ENCODE results near the gene ANGPTL2.
"Not testable (repeated sequence)": the region's sequence is repeated elsewhere in the genome, so short reads cannot be mapped to it uniquely, and the experiment has no call there.

ANGPTL2 gene

DNA sequence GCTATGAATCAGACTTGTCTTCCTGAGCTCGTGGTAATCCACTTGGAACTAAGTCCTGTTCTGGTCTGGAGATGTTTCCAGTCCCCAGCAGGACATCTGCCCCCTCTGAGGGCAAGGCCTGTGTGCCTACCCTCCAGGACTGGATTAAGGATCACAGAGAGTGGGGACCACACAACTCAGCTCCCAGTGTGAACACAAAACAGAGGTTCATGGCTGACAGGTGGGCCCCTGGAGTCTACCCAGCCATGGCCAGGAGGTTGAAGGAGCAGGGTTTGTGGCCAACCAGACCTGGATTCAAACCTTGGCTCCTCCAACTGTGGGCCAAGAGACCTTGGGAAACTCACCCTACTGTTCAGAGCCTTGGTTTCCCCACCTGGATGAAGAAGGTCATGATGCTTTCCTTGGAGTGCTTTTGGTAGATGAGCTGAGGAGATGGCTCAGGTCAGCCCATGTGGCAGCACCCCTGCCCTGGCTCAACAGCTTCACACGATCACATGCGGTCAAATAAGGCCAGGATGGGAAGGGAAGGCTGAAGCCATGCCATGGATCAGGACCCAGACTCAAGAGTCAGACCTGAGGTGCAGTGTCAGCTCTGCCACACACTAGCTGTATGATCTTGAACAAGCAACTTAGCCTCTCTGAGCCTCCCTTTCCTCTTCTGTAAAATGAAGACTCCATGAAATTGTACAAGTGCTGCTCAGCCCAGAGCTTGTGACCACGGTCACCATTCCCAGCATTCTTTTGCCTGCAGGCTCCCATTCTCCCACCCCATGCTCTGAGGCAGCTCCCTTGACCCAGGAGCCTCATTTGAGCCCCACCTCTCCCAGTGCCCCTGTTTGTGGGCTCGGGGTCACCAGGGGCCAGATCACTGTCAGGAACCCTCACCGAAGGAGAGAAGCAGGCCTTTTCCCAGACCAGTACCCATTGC, 27.3 kb upstream of the ANGPTL2 start:
- no peak overlapping the region for H3K27ac ChIP-seq
- TF ChIP-seq, protein P1, sequence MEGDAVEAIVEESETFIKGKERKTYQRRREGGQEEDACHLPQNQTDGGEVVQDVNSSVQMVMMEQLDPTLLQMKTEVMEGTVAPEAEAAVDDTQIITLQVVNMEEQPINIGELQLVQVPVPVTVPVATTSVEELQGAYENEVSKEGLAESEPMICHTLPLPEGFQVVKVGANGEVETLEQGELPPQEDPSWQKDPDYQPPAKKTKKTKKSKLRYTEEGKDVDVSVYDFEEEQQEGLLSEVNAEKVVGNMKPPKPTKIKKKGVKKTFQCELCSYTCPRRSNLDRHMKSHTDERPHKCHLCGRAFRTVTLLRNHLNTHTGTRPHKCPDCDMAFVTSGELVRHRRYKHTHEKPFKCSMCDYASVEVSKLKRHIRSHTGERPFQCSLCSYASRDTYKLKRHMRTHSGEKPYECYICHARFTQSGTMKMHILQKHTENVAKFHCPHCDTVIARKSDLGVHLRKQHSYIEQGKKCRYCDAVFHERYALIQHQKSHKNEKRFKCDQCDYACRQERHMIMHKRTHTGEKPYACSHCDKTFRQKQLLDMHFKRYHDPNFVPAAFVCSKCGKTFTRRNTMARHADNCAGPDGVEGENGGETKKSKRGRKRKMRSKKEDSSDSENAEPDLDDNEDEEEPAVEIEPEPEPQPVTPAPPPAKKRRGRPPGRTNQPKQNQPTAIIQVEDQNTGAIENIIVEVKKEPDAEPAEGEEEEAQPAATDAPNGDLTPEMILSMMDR (conservative IDR thresholded peaks at IDR 0.05) = no peak

DNA sequence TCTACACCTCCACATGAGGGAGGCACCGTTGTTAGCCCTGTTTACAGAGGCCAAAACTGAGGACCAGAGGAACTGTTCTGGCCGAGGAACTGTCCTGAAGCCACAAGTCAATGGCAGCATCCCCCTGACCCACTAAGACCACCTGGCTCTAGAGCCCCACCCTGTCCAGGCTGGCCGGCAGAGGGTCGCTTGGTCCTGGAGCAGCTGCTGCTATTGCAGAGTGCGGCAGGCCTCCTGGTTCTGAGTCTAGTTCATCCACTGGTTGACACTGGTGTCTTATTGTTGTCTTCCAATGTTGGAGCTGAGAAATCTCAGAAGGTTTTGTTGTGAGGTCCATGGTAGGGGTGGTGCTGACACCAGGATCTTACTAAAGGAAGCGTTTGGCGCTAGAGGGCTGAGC, 26.6 kb upstream of the ANGPTL2 start:
- TF ChIP-seq, protein P1 (conservative IDR thresholded peaks at IDR 0.05) = no peak
- no peak overlapping the region for H3K27ac ChIP-seq

DNA sequence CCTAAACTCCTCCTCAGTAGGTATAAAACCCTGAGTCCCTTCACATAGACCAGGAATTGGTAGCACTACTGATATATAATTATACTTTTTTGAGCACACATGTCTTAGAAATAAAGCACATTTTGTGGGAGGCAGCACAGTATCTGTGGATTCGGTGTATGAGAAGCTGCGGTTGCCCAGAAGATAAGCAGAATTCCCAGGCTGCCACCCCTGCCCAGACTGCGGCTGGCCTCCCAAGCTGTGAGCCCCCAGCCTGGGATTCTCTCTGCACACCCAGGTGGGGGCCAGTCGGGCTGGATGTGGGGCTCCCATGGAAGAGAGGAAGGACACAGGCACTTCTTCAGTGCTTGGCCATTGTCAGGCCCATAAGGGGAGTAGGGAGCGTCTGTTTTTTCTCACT, 25.6 kb upstream of the ANGPTL2 start:
- TF ChIP-seq, protein P1 (conservative IDR thresholded peaks at IDR 0.05) = no peak
- no peak overlapping the region for H3K27ac ChIP-seq

DNA sequence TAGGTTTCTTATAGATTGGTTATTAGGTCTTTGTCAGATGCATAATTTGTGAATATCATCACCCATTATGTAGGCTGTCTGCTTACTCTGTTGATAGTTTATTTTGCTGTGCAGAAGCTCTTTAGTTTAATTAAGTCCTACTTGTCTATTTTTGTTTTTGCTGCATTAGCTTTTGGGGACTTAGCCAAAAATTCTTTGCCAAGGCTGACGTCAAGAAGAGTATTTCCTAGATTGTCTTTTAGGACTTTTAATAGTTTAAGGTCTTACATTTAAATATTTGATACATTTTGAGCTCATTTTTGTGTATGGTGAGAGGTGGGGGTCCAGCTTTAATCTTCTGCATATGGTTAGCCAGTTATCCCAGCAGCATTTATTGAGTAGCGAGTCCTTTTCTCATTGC, 24.8 kb upstream of the ANGPTL2 start:
- H3K27ac ChIP-seq = no peak overlapping the region
- TF ChIP-seq, protein P1 (conservative IDR thresholded peaks at IDR 0.05) = no peak

DNA sequence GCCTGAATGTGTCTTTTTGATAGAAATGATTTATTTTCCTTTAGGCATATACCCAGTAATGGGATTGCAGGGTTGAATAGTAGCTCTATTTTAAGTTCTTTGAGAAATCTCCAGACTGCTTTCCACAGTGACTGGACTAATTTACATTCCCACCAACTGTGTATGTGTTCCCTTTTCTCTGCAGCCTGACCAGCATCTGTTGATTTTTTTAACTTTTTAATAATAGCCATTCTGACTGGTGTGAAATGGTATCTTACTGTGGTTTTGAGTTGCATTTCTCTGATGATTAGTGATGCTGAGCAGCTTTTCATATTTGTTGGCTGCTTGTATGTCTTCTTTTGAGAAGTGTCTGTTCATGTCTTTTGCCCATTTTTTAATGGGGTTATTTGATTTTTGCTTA, 24.4 kb upstream of the ANGPTL2 start:
- H3K27ac ChIP-seq = not testable (repeated sequence)

DNA sequence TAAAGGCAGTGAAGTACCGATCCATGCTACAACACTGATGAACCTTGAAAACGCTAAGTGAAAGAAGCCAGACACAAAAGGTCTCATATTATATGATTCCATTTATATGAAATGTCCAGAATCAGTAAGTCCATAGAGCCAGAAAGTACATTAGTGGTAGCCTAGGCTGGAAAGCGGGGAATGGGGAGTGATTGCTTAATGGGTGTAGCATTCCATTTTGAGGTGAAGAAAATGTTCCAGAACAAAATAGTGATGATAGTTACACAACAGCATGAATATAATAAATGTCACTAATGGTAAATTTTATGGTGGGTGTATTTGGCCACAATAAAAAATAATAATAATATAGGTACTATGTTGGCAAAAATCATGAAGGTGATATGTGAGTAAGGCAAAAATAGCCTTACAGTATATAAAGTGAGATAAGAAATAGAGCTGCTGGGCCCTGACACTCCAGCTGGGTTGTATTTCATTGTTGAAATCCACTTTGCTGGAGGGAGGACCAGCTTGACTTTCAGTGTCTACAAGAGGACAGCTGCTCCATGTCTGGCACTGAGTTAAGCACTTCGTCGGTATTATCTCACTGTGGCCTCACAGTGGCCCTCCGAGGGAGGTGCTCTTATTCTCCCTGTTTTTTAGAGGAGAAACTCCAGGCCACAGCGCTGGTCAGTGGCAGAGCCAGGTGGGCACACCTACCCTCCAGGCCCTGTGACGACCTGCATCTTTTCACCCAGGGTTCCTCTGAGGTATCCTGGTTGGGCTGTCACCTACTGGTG, 22.4 kb upstream of the ANGPTL2 start:
- H3K27ac ChIP-seq = no peak overlapping the region

DNA sequence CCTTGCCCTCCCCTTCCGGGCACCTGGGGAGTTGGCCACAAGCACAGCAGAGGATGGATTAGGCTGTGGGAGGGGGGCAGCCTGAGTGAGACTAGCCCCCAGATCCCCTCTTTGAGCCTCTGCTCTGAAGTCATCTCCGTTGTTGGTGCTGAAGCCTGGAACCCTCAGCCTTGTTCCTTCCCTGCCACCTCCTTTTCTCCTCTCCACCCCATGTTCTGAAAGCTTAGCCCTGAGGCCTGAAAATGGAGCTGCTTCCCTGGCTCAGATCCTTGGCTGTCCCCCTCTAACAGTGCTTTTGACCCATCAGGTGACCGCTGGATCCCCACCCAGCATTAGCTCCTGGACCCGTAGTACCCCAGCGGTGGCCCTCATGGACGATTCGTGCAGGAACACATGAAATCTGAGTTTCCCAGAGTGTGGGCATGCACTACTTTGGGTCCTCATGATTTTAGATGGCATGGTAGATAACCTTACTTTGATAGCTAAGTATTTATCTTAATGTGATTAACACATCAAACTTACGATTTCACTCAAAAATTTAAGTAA, 21.6 kb upstream of the ANGPTL2 start:
- peak overlapping the region; percentile 43; the same call in 1 of the 2 replicates for H3K27ac ChIP-seq
- TF ChIP-seq, protein P1 (conservative IDR thresholded peaks at IDR 0.05) = no peak

More for the DNA sequence above, 22.4 kb upstream of the ANGPTL2 start:
- TF ChIP-seq, protein P1 (conservative IDR thresholded peaks at IDR 0.05) = no peak

All from VCaP (cell line).